IMR-90 (cell line): ENCODE data around the gene FUT1. TPM values are rescaled to one million over a fixed set of nuclear protein-coding genes. Genes with fewer than 3 reads are reported as not detected.

ENCODE experiments used
- ATAC-seq: fragments of 200-7000 bp; cut with Tn5 transposase; 2 replicates; pipeline ENCODE4 v1.9.1; 2020; ENCODE audit warnings: low read depth, mild to moderate bottlenecking, moderate library complexity
- BruUV-seq: library from RNA; stranded (reverse); fragments of 400-500 nt; replicated peaks from 2 replicates; lab custom pipeline; 2021; lab: Mats Ljungman, UMichigan
- CTCF ChIA-PET: fragments of 300-600 bp; formaldehyde crosslinking; extraction: SDS; loops from one replicate; lab custom pipeline; 2021; ENCODE audit warnings: antibody characterized with exemption; lab: Yijun Ruan, JAX
- POLR2A ChIA-PET: fragments of 300-600 bp; sonication (Branson Sonifier 250); formaldehyde crosslinking; loops from one replicate; lab custom pipeline; 2022; ENCODE audit warnings: antibody characterized with exemption; ENCODE audit not compliant: unreplicated experiment; lab: Charles Lee
- DNase-seq: peaks from one replicate; pipeline ENCODE4 v3.0.0; 2013
- H2AFZ ChIP-seq: replicated peaks from 2 replicates; pipeline ENCODE3; 2013; ENCODE audit warnings: low read length, mild to moderate bottlenecking; ENCODE audit not compliant: poor library complexity
- H2AK5ac ChIP-seq: 2 replicates; pipeline ENCODE4 v1.6.1; 2013; ENCODE audit warnings: low read depth, low read length, inconsistent platforms
- H2AK9ac ChIP-seq: replicated peaks from 2 replicates; pipeline ENCODE3; 2013; ENCODE audit warnings: mild to moderate bottlenecking, low read depth, low read length, moderate library complexity; ENCODE audit not compliant: poor library complexity
- H2BK120ac ChIP-seq: 2 replicates; pipeline ENCODE4 v1.6.1; 2013; ENCODE audit warnings: low read depth, low read length, inconsistent platforms
- H2BK15ac ChIP-seq: 3 replicates; pipeline ENCODE4 v1.6.1; 2013; ENCODE audit warnings: low read depth, low read length, inconsistent platforms
- H2BK20ac ChIP-seq: 2 replicates; pipeline ENCODE4 v1.6.1; 2013; ENCODE audit warnings: low read depth, mild to moderate bottlenecking, inconsistent platforms, low read length, moderate library complexity
- H2BK5ac ChIP-seq: 2 replicates; pipeline ENCODE4 v1.6.1; 2013; ENCODE audit warnings: mild to moderate bottlenecking, low read depth, low read length, inconsistent platforms; ENCODE audit not compliant: poor library complexity, severe bottlenecking
- H3K14ac ChIP-seq: replicated peaks from 2 replicates; pipeline ENCODE4 v1.6.1; 2013; ENCODE audit warnings: low read depth, low read length, inconsistent platforms
- H3K18ac ChIP-seq: 2 replicates; pipeline ENCODE4 v1.6.1; 2013; ENCODE audit warnings: low read depth, low read length, control low read depth
- H3K23ac ChIP-seq: 2 replicates; pipeline ENCODE4 v1.6.1; 2013; ENCODE audit warnings: low read depth, low read length, inconsistent platforms
- H3K27ac ChIP-seq: 2 replicates; pipeline ENCODE4 v1.5.1; 2013; ENCODE audit warnings: mild to moderate bottlenecking, control low read depth, low read length; ENCODE audit not compliant: insufficient read depth
- H3K27me3 ChIP-seq: 2 replicates; pipeline ENCODE4 v1.6.1; 2013; ENCODE audit warnings: low read length; ENCODE audit not compliant: control insufficient read depth, insufficient read depth
- H3K36me3 ChIP-seq: 2 replicates; pipeline ENCODE4 v1.6.1; 2013; ENCODE audit warnings: low read length, mixed read lengths; ENCODE audit not compliant: control insufficient read depth, insufficient read depth
- H3K4ac ChIP-seq: 2 replicates; pipeline ENCODE4 v1.6.1; 2013; ENCODE audit warnings: low read depth, low read length, inconsistent platforms
- H3K4me1 ChIP-seq: 2 replicates; pipeline ENCODE4 v1.6.1; 2013; ENCODE audit warnings: low read length, mixed read lengths; ENCODE audit not compliant: control insufficient read depth, insufficient read depth
- H3K4me2 ChIP-seq: 2 replicates; pipeline ENCODE4 v1.6.1; 2013; ENCODE audit warnings: low read depth, mild to moderate bottlenecking, control low read depth, low read length, moderate library complexity
- H3K4me3 ChIP-seq: 2 replicates; pipeline ENCODE4 v1.5.1; 2013; ENCODE audit warnings: low read depth, mild to moderate bottlenecking, control low read depth, low read length, moderate library complexity; ENCODE audit not compliant: insufficient read depth
- H3K56ac ChIP-seq: 2 replicates; pipeline ENCODE4 v1.6.1; 2013; ENCODE audit warnings: low read length, inconsistent platforms; ENCODE audit not compliant: insufficient read depth; ENCODE audit errors: extremely low read depth
- H3K79me1 ChIP-seq, 2 experiments: 2 replicates each; pipeline ENCODE4 v1.6.1; 2013; ENCODE audit warnings: low read length in 2 of 2, inconsistent platforms in 1 of 2, low read depth in 1 of 2
- H3K9ac ChIP-seq: 2 replicates; pipeline ENCODE4 v1.6.1; 2013; ENCODE audit warnings: low read depth, low read length, control low read depth
- H3K9me1 ChIP-seq: 2 replicates; pipeline ENCODE4 v1.6.1; 2013; ENCODE audit warnings: low read length, inconsistent platforms; ENCODE audit not compliant: insufficient read depth
- H3K9me3 ChIP-seq: 2 replicates; pipeline ENCODE4 v1.6.1; 2013; ENCODE audit warnings: low read length; ENCODE audit not compliant: control insufficient read depth, insufficient read depth
- H4K20me1 ChIP-seq: 2 replicates; pipeline ENCODE4 v1.6.1; 2013; ENCODE audit warnings: low read length, inconsistent platforms; ENCODE audit not compliant: insufficient read depth
- H4K5ac ChIP-seq: 2 replicates; pipeline ENCODE4 v1.6.1; 2013; ENCODE audit warnings: mild to moderate bottlenecking, low read depth, low read length, control low read depth
- H4K8ac ChIP-seq, 2 experiments: 2 replicates each; pipeline ENCODE4 v1.6.1; 2013; ENCODE audit warnings: low read depth in 2 of 2, low read length in 2 of 2, control low read depth in 1 of 2, inconsistent platforms in 1 of 2
- H4K91ac ChIP-seq: 2 replicates; pipeline ENCODE4 v1.6.1; 2013; ENCODE audit warnings: low read depth, low read length, inconsistent platforms; ENCODE audit not compliant: insufficient read depth
- CTCF ChIP-seq: conservative IDR thresholded peaks from 2 replicates; pipeline ENCODE4 v1.5.1; 2012; ENCODE audit warnings: mild to moderate bottlenecking, low read depth, low read length, improper control_type of control experiment
- RAD21 ChIP-seq: IDR thresholded peaks from 2 replicates; pipeline ENCODE4 v1.6.1; 2012; ENCODE audit warnings: low read length, improper control_type of control experiment
- SMC3 ChIP-seq: fragments of 150-350 bp; IDR thresholded peaks from 2 replicates; pipeline ENCODE4 v1.6.1; 2016; ENCODE audit warnings: low read depth, mild to moderate bottlenecking, antibody characterized with exemption, low read length, moderate library complexity
- USF2 ChIP-seq: fragments of 150-350 bp; IDR thresholded peaks from 2 replicates; pipeline ENCODE4 v1.6.1; 2017; ENCODE audit warnings: mild to moderate bottlenecking, antibody characterized with exemption, low read length, low read depth
- WGBS, 2 experiments: methylation state at CpG; one replicate each; pipeline versions ENCODE4 v1.1.5 to v1.1.7; 2013; ENCODE audit warnings: missing lambda C conversion rate in 2 of 2; ENCODE audit not compliant: insufficient read length in 1 of 2; ENCODE audit errors: extremely low coverage in 2 of 2; 5-methylcytosine and 5-hydroxymethylcytosine counted together
- dilution Hi-C: fragments of 300-500 bp; cut with HindIII; formaldehyde crosslinking; loops from one replicate; pipeline ENCODE4 v1.14.3; 2018; ENCODE audit warnings: low sequenced_read_pairs; ENCODE audit not compliant: unreplicated experiment
- in situ Hi-C: fragments of 300-500 bp; cut with MboI; formaldehyde crosslinking; loops from 3 replicates; pipeline ENCODE4 v1.14.3; 2019; ENCODE audit warnings: low sequenced_read_pairs, inconsistent platforms, mixed read lengths
- intact Hi-C: fragments of 100-400 bp; cut with micrococcal nuclease; formaldehyde crosslinking; loops from 2 replicates; pipeline ENCODE4 v1.10.0; 2022
- polyA plus RNA-seq, 3 experiments: library from polyadenylated mRNA; depleted of rRNA; stranded (reverse); fragments of >200 nt; gene quantifications; 2 replicates each; pipeline ENCODE4 v1.2.3, GENCODE V29; 2012; ENCODE audit warnings: low replicate concordance in 1 of 3
- total RNA-seq: library from RNA; depleted of rRNA; stranded (reverse); fragments of >200 nt; gene quantifications from 2 replicates; pipeline ENCODE4 v1.2.3, GENCODE V29; 2012

FUT1 gene
- total and polyA plus RNA-seq, 2 of the 4 experiments (the other 2 are of a cell fraction) = 0.09 to 0.18 TPM

- intact Hi-C loops = no loop called here
- Histone ChIP-seq H3K23ac (no peak overlapping the region), H2BK5ac (no peak overlapping the region), H2AK5ac (no peak overlapping the region), H3K9ac (no peak overlapping the region; the same call in 1 of the 2 replicates), H3K27ac (no peak overlapping the region; the same call in 1 of the 2 replicates), H3K9me1 (peaks cover 3% of the 10 kb centered on the region), H4K91ac (no peak overlapping the region), H2AK9ac (peak overlapping the region; percentile 82), H3K9me3 (peaks cover 3% of the 10 kb centered on the region), H3K4ac (peak overlapping the region; percentile 50), H3K14ac (0 out of 2 replicates have a peak overlapping the region, but pooled peaks have one; percentile 21), H3K36me3 (no peaks in the 10 kb centered on the region), H2BK20ac (no peak overlapping the region), H3K79me1 (no peaks in the 10 kb centered on the region), H2BK120ac (no peak overlapping the region), H3K18ac (no peak overlapping the region), H3K4me3 (peak overlapping the region; percentile 57), H3K27me3 (peaks cover 26% of the 10 kb centered on the region), H4K20me1 (no peaks in the 10 kb centered on the region), H3K4me2 (peak overlapping the region; percentile 95), H3K4me1 (peaks cover 5% of the 10 kb centered on the region), H4K8ac (peak overlapping the region in 1 of 2 experiments; percentile 82; a peak in 1 of 4 replicates), H2AFZ (peak overlapping the region; percentile 90), H2BK15ac (no peak overlapping the region), H3K56ac (no peak overlapping the region), H4K5ac (no peak overlapping the region)
- TF ChIP-seq SMC3 (peak; percentile 55), USF2 (no peak), RAD21 (peak; percentile 44), CTCF (peak; percentile 44)
- in situ Hi-C loops = no loop called here
- ATAC-seq = peak; percentile 96
- CTCF ChIA-PET = interaction anchor here (0.5 kb wide), 1 partner anchor 89 kb away, joined by 3 read pairs; no protein-coding TSS in a partner anchor
- POLR2A ChIA-PET = no interaction called here
- WGBS, 2 experiments = 3% methylated on average over 40 of the region's 96 CpGs; no CpG with 5 or more reads in 1 of the 2 experiments
- DNase-seq = peak; percentile 65
- no TSS peak for BruUV-seq
- dilution Hi-C loops = no loop called here
Observed at GRCh38 chr19:48738557-48739403, 13.7 kb downstream of the FUT1 start.
